CD14-positive monocyte (primary cell): ENCODE data around the gene GPRIN3. TPM values are rescaled to one million over a fixed set of nuclear protein-coding genes. Genes with fewer than 3 reads are reported as not detected.

Source experiments
- DNase-seq, 3 donors: peaks; one replicate each; pipeline ENCODE4 v3.0.0-alpha.2; 2011 to 2022
- H2AFZ ChIP-seq: 2 replicates; pipeline ENCODE4 v1.6.0; 2012; ENCODE audit warnings: mild to moderate bottlenecking, low read depth, low read length, inconsistent platforms; ENCODE audit not compliant: insufficient read depth, poor library complexity, severe bottlenecking
- H3K27ac ChIP-seq, 2 donors: 1 replicate in 1 of 2; 2 replicates in 1 of 2; pipeline ENCODE4 v1.5.1; 2012 to 2013; ENCODE audit warnings: low read length in 2 of 2, control low read depth in 1 of 2, inconsistent platforms in 1 of 2, low read depth in 1 of 2, mild to moderate bottlenecking in 1 of 2
- H3K27me3 ChIP-seq, 2 donors: one replicate each; pipeline versions ENCODE4 v1.6.0 to v1.6.1; 2011 to 2013; ENCODE audit warnings: low read length in 2 of 2; ENCODE audit not compliant: control insufficient read depth in 2 of 2, insufficient read depth in 2 of 2
- H3K36me3 ChIP-seq, 2 donors: replicated peaks in 1 of 2; 1 replicate in 1 of 2; 2 replicates in 1 of 2; pipeline versions ENCODE4 v1.5.1 to v1.6.1; 2012 to 2013; ENCODE audit warnings: low read length in 2 of 2, control low read depth in 1 of 2, inconsistent platforms in 1 of 2, mild to moderate bottlenecking in 1 of 2; ENCODE audit not compliant: insufficient read depth in 2 of 2, control insufficient read depth in 1 of 2
- H3K4me1 ChIP-seq, 2 donors: 1 replicate in 1 of 2; 2 replicates in 1 of 2; pipeline versions ENCODE4 v1.5.1 to v1.6.1; 2012 to 2013; ENCODE audit warnings: low read length in 2 of 2, control low read depth in 1 of 2, inconsistent platforms in 1 of 2, mild to moderate bottlenecking in 1 of 2, moderate library complexity in 1 of 2; ENCODE audit not compliant: insufficient read depth in 2 of 2, control insufficient read depth in 1 of 2
- H3K4me2 ChIP-seq: replicated peaks from 2 replicates; pipeline ENCODE3; 2012; ENCODE audit warnings: low read length, moderate library complexity, mild to moderate bottlenecking; ENCODE audit not compliant: poor library complexity, severe bottlenecking; ENCODE audit errors: extremely low read depth
- H3K4me3 ChIP-seq, 3 experiments: fragments of 200-600 bp in 1 of 3; sonication (generic) in 1 of 3; replicated peaks in 1 of 3; 1 replicate in 2 of 3; 2 replicates in 1 of 3; pipeline ENCODE4 v1.5.1; 2011 to 2013; ENCODE audit warnings: low read length in 3 of 3, mild to moderate bottlenecking in 3 of 3, control low read depth in 2 of 3, low read depth in 2 of 3, inconsistent platforms in 1 of 3, moderate library complexity in 1 of 3
- H3K79me2 ChIP-seq: 2 replicates; pipeline ENCODE4 v1.6.0; 2012; ENCODE audit warnings: mild to moderate bottlenecking, control low read depth, inconsistent platforms, low read length, moderate library complexity; ENCODE audit not compliant: insufficient read depth
- H3K9ac ChIP-seq: 2 replicates; pipeline ENCODE4 v1.6.0; 2017; ENCODE audit warnings: low read length, mild to moderate bottlenecking; ENCODE audit not compliant: insufficient read depth, poor library complexity, severe bottlenecking
- H3K9me3 ChIP-seq, 2 donors: replicated peaks in 1 of 2; 1 replicate in 1 of 2; 2 replicates in 1 of 2; pipeline versions ENCODE4 v1.5.1 to v1.6.1; 2012 to 2013; ENCODE audit warnings: low read length in 2 of 2, control low read depth in 1 of 2; ENCODE audit not compliant: control insufficient read depth in 1 of 2, insufficient read depth in 1 of 2
- H4K20me1 ChIP-seq: 2 replicates; pipeline ENCODE4 v1.6.0; 2012; ENCODE audit warnings: mild to moderate bottlenecking, low read length, control low read depth, moderate library complexity; ENCODE audit not compliant: insufficient read depth
- H3K27ac Mint-ChIP-seq, 7 donors: one replicate each; pipeline ENCODE4 v1.8.0; 2020; ENCODE audit warnings: mild to moderate bottlenecking in 7 of 7, mixed read lengths in 7 of 7, moderate library complexity in 6 of 7, inconsistent platforms in 2 of 7
- H3K27me3 Mint-ChIP-seq, 3 donors: one replicate each; pipeline ENCODE4 v1.8.0; 2021 to 2022; ENCODE audit warnings: low read depth in 3 of 3, mild to moderate bottlenecking in 3 of 3, mixed read lengths in 3 of 3, moderate library complexity in 3 of 3, inconsistent platforms in 1 of 3
- H3K36me3 Mint-ChIP-seq, 2 donors: one replicate each; pipeline ENCODE4 v1.8.0; 2020; ENCODE audit warnings: mixed read lengths in 2 of 2, inconsistent platforms in 1 of 2, mild to moderate bottlenecking in 1 of 2
- H3K4me1 Mint-ChIP-seq: one replicate; pipeline ENCODE4 v1.8.0; 2020; ENCODE audit warnings: mild to moderate bottlenecking, mixed read lengths
- H3K4me3 Mint-ChIP-seq, 2 donors: one replicate each; pipeline ENCODE4 v1.8.0; 2020; ENCODE audit warnings: mild to moderate bottlenecking in 2 of 2, mixed read lengths in 2 of 2, moderate library complexity in 1 of 2
- H3K9me3 Mint-ChIP-seq, 7 donors: one replicate each; pipeline ENCODE4 v1.8.0; 2020 to 2022; ENCODE audit warnings: mixed read lengths in 7 of 7, mild to moderate bottlenecking in 6 of 7, moderate library complexity in 6 of 7, inconsistent platforms in 2 of 7
- CTCF ChIP-seq: fragments of 200-600 bp; IDR thresholded peaks from one replicate; pipeline ENCODE4 v1.8.0; 2022; ENCODE audit warnings: antibody characterized with exemption, mild to moderate bottlenecking
- WGBS: methylation state at CpG from one replicate; pipeline ENCODE4 v1.1.5; 2013; ENCODE audit warnings: missing lambda C conversion rate; ENCODE audit not compliant: insufficient coverage; 5-methylcytosine and 5-hydroxymethylcytosine counted together
- intact Hi-C, 2 donors: fragments of 100-400 bp; cut with micrococcal nuclease; formaldehyde crosslinking; loops; one replicate each; pipeline versions ENCODE4 v1.15.0 to v1.15.1; 2023
- polyA plus RNA-seq, 3 donors: library from polyadenylated mRNA; depleted of rRNA in 1 of 3; unstranded in 2 of 3; stranded (reverse) in 1 of 3; fragments of 300-500 nt in 2 of 3; fragments of >200 nt in 1 of 3; fragmentation: Illumina TruSeq in 2 of 3; gene quantifications; 1 replicate in 2 of 3; 2 replicates in 1 of 3; pipeline ENCODE4 v1.2.3, GENCODE V29; 2012 to 2021

The GPRIN3 gene
- polyA plus RNA-seq, 3 donors = 1.1 to 3.3 (median 2.3) TPM

- intact Hi-C loops = no loop called here
- Mint-ChIP-seq H3K9me3 (peaks cover 0 to 3% (median 0%) of the 10 kb centered on the region in 7 donors), H3K4me3 (no peak overlapping the region), H3K4me1 (peaks cover 52% of the 10 kb centered on the region), H3K27me3 (peaks cover 0 to 2% (median 0%) of the 10 kb centered on the region in 3 donors), H3K27ac (peak overlapping the region; percentile 8 to 91 (median 69)), H3K36me3 (peaks cover 3 to 6% of the 10 kb centered on the region in 2 donors)
- Histone ChIP-seq H3K27me3 (no peaks in the 10 kb centered on the region), H3K79me2 (peaks cover 23% of the 10 kb centered on the region), H3K9me3 (no peaks in the 10 kb centered on the region), H4K20me1 (no peaks in the 10 kb centered on the region), H3K4me2 (peak overlapping the region; percentile 86), H2AFZ (no peak overlapping the region), H3K27ac (peak overlapping the region; percentile 17 to 49), H3K36me3 (no peaks in the 10 kb centered on the region), H3K4me1 (peaks cover 48 to 56% of the 10 kb centered on the region in 2 donors), H3K4me3 (peak overlapping the region in 1 of 3 experiments; percentile 84), H3K9ac (no peak overlapping the region)
- TF ChIP-seq CTCF = no peak
- WGBS = 100% methylated on average over 1 of the region's 3 CpGs
- DNase-seq = no peak
Measured at GRCh38 chr4:89305028-89305427, 2.6 kb downstream of the GPRIN3 start.

- peak overlapping the region; percentile 26 for H3K4me2 ChIP-seq
- no peaks in the 10 kb centered on the region for H4K20me1 ChIP-seq
- no peak overlapping the region for H2AFZ ChIP-seq
- peak in 2 of 3 donors; percentile 45 to 50 for DNase-seq
- no peaks in the 10 kb centered on the region for H3K36me3 ChIP-seq
- Mint-ChIP-seq H3K27me3 (peaks cover 0 to 2% (median 0%) of the 10 kb centered on the region in 3 donors), H3K4me3 (no peak overlapping the region), H3K27ac (peak overlapping the region in 5 of 7 donors; percentile 10 to 87 (median 68)), H3K9me3 (peaks cover 0 to under 1% (median 0%) of the 10 kb centered on the region in 7 donors), H3K4me1 (peaks cover 60% of the 10 kb centered on the region), H3K36me3 (peaks cover 3 to 6% of the 10 kb centered on the region in 2 donors)
- H3K79me2 ChIP-seq = peaks cover 23% of the 10 kb centered on the region
- no peaks in the 10 kb centered on the region for H3K27me3 ChIP-seq
- no peak overlapping the region for H3K4me3 ChIP-seq
- H3K9me3 ChIP-seq = no peaks in the 10 kb centered on the region
- no peak overlapping the region for H3K27ac ChIP-seq
- H3K9ac ChIP-seq = no peak overlapping the region
- intact Hi-C loops = no loop called here
- TF ChIP-seq CTCF = no peak
- no CpG with 5 or more reads among the region's 3 CpGs for WGBS
- H3K4me1 ChIP-seq = peaks cover 56 to 67% of the 10 kb centered on the region in 2 donors
Measured at GRCh38 chr4:89303814-89304388, 3.7 kb downstream of the GPRIN3 start.
